NAMALWA (cell line): ENCODE results near the gene MRPS6.
A peak's percentile ranks its signal among the peaks of the same experiment; 100 is the strongest.

Experiments
- DNase-seq: peaks from one replicate; pipeline ENCODE4 v3.0.0-alpha.2; 2015; ENCODE audit warnings: low spot score

Gene MRPS6

DNA sequence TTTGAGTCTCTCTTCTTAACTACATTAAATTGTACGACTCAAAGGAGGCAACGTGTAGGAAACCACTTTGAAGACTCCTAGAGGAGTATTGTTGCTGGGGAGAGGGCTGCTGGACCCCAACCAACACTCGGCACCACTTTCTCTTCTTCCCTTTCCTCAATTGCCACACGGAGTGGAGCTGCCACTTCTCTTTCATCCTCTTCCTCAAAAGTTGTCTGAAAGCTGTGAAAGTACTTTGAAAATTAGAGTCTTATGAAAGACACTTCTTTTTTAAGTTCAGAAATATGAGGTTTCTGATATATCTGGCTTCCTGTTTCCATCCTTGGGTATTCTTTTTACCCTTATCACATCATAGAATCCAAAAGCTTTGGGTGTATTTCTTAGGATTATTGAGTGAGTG, 59.5 kb downstream of the MRPS6 start:
- DNase-seq, result no peak

DNA sequence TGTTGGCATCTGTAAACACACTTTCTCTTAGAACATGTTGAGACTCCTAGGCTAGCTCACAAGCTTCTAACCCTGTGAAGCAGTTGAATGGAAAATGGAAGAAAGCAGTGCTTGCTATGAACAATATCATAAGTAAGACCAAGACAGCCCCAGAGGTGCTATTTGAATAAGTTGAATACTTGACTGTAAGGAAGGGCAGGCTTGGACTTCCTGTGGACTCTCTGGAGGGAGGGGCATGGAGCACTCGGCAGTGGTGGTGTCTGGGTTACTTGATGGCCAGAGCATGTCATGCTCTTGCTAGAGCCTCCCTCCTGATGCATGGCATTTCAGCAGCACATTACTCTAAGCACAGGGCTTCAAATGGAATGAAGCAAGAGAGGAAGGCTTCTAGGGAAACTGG, 60.0 kb downstream of the MRPS6 start:
- no peak for DNase-seq

- no peak for DNase-seq
Observed at GRCh38 chr21:34133802-34134201, 60.4 kb downstream of the MRPS6 start.

DNA sequence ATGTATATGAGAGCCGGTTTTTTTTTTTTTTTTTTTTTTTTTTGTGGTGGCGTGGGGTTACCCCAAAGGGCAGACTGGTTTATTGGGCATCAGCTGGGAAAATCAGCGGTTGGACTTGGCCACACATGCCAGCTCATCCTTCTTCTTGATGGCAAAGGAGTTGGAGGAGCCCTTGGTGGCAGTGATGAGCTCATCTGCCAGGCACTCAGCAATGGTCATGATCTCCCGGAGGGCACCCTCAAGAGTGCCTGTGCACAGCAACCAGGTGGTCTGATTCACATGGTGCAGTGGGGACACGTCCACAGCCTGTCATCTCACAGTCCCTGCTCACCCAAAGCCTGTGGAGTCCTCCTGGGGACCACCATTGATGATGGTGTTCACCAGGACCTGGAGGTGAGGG, 62.0 kb downstream of the MRPS6 start:
- DNase-seq, result no peak

DNA sequence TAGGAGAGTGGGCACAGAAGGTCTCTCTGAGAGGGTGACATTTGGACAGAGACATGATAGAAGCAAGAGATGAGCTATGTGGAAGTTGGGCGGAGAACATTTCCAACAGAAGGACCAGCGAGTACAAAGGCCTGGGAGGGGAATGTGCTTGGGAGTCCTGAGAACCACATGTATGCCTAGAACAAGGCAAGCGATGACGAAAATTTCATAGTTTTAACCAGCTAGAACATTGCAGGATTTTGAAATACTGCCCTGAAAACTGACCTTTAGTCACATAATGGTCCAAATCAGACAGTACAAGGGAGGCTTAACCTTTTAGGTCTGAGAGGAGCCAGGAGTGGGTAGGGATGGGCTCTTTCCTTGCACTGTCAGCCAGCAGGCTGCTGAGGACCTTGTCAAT, 68.0 kb downstream of the MRPS6 start:
- DNase-seq, result no peak

GRCh38 chr21:34143685-34144182, 70.4 kb downstream of the MRPS6 start:
- DNase-seq, result no peak

DNA sequence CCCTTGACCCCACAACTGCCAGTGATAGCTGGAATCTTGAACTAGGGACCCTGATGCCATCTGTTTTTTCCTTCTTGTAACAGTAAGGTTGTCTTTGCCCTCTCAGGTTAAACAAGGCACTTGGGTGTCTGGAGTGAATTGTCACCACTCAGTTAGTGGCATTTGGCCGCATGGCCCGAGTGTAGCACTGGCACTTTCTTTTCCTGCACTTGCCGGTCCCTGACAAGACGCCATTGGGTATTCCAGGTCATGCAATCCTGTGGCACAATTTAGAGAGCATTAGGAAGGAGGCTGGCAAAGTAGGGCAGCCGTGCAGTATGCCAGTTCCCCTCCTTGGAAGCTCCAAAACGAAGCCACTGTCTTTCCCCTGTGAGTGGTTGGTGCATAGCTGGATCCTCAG, 70.8 kb downstream of the MRPS6 start:
- no peak for DNase-seq

DNA sequence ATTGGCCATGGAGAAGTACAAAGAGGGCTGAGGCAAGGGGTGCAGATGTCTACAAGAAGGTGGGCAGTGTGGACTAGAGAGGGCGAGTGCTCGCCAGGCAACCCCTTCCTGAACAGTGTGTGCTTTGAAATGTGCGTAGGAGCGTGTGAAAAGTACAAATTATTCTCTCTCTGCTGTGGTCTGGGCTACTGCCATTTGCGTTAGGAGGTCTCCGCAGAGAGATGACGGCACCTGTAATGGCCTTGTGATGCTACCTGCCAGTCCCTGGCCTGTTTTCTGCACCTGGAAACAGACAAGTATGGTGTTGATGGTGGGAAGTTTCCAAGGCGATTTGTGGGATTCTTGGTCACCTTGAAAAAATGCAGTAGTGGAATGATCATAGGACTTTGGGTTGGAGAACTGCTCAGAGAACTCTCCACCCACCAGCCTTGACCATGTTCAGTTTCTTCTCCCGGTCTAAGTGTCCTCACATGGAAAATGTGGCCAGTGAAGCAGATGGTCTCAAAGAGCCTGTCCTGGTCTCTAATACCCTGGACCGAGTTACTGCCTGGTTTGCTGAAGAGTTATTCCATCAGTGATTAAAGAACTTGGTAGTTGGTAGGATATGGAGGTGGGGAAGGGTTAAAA, 74.5 kb downstream of the MRPS6 start:
- no peak for DNase-seq

DNA sequence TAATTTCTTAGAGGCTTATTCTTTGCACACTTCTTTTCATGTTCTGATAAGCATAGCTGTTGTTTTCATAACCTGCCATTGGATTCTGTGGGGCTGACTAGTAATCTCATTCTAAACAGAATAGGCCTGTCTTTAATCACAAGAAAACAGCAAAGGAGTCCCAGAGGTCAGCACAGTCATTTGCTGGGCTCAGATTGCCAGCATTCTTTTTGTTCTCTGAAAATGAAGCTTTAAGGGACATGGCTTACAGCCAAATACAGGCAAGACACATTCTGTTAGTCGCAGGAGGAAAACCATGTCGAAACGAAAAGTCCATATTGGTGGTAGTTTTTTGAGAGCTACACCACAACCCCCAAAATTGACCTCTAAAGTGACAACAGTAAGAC, 75.0 kb downstream of the MRPS6 start:
- DNase-seq, result no peak

- no peak for DNase-seq
Observed at GRCh38 chr21:34148826-34149558, 75.6 kb downstream of the MRPS6 start.

DNA sequence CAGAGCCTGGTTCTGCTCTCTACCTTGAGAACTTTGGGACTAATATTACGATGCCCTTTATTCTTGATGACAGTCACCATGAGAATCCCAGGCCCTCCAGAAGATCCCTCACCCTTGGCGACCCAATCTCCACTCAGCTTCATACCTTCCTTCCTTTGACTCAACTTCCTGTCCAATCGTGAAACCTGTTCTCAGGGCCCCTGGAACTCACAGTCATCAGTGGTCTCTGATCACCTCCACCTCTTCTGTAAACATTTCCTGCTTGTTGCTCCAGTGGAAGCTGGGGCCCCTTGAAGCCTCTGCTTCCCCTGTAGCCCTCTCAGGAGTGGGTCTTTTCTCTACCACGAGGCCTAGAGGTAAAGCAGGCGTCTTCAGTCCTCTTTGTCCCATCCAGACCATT, 79.1 kb downstream of the MRPS6 start:
- no peak for DNase-seq

- no peak for DNase-seq
Observed at GRCh38 chr21:34154878-34155277, 81.5 kb downstream of the MRPS6 start.

GRCh38 chr21:34156957-34157356, 83.6 kb downstream of the MRPS6 start:
- no peak for DNase-seq

- no peak for DNase-seq
Observed at GRCh38 chr21:34157521-34157920, 84.1 kb downstream of the MRPS6 start.

DNA sequence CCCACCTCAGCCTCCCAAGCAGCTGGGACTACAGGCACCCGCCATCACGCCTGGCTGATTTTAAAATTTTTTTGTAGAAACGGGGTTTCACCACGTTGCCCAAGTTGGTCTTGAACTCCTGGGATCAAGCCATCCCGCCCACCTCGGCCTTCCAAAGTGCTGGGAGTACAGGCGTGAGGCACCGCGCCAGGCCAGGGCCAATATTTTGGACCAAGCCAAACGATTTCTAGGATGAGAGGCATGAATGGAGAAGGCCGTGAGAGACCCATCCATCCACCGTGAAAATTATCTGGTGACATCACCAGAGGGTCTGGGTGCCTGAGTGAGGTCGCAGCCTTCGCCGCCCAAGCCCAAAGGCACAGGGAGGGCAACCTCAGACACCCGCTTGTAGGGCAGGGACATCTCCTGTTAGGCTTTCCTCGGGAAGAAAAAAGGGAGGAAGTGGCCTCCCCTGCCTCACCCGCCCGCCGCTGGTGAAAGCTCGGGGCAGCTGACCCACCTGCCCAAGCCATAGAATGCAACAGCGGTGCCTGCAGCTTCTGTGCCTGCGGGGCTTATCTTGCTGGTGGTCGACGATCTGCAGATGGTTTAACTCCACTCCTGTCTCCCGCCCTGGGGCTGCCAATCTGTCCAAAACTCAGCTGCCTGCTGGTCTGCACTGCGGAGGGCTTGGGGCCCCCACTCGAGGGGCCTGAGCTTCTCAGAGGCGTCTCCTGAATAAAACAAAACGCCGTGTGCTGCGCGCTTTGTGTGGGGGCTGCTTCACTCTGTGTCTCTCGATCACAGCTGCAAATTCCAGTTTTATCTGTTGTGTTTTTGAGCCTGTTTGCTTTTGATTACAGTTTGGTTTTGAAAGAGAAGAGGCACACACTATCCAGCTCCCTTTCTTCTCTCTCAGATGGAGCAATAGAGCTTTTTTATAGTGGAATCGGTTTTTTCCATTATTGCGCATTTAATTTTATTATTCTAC, 85.8 kb downstream of the MRPS6 start:
- no peak for DNase-seq

DNA sequence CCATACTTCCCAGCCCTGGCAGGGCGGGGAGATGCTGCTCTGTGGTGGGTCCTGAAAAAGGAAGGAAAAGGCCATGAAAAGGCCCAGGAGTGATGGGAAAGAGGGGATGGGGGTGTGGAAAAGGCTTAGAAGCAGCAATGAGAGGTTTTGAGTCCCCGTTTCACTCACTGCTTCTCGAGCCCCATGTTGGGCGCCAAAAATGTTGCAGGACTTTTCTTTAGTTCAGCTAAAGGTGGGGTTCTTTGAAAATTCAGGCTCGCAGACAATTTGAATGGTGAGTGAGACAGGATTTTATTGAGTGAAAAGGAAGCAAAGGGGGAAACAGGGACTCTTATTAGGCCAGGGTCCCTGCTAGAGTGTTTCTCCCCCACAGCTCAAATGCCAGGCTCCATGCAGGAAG, 93.1 kb downstream of the MRPS6 start:
- DNase-seq, result peak; percentile 6

- DNase-seq, result no peak
Observed at GRCh38 chr21:34170886-34171285, 97.5 kb downstream of the MRPS6 start.

- DNase-seq, result no peak
Observed at GRCh38 chr21:34174470-34174869, 101.1 kb downstream of the MRPS6 start.

GRCh38 chr21:34176448-34176847, 103.1 kb downstream of the MRPS6 start:
- no peak for DNase-seq

DNA sequence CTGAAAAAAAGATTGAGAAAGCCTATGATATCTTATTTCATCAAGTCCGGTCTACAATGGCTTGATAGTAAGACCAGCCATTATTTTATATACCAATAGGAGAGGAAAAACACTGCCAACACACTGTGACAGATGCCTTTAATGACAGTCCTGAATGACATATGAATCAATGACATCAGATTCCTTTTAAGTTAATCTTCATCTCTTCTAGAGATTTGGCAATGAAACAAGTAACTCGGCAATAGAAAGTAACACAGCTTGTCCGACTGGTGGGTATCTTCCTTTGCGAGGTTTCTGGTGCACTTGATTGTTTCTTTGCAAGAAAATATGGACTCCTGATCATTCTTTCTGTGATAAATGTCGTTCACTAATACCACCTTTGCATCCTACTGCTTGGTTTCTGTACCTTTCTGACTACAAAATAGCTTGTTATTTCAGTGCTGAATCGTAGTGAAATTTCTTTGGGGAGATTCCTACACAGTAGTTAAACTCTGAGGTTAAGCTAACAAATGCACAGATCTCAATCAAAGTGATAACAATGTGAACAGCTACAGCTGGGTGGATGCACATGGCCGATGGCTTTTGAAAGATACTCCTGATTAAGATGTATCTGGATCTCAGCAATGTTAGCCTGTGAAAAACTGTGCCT, 104.7 kb downstream of the MRPS6 start:
- no peak for DNase-seq

GRCh38 chr21:34179204-34179935, 106.0 kb downstream of the MRPS6 start:
- no peak for DNase-seq
